GM23338 (cell line): ENCODE data around the gene SOD1. TPM values are rescaled to one million over a fixed set of nuclear protein-coding genes. Genes with fewer than 3 reads are reported as not detected.

Experiments
- ATAC-seq: fragments of 200-7000 bp; cut with Tn5 transposase; 3 replicates; pipeline ENCODE4 v1.9.1; 2020
- DNase-seq: peaks from one replicate; pipeline ENCODE4 v3.0.0-alpha.2; 2015; ENCODE audit warnings: low spot score
- H2AFZ ChIP-seq: fragments of 200-600 bp; sonication (generic); 2 replicates; pipeline ENCODE4 v1.8.0; 2016; ENCODE audit warnings: antibody characterized with exemption, mild to moderate bottlenecking, moderate library complexity
- H3F3A ChIP-seq: fragments of 200-600 bp; sonication (generic); replicated peaks from 2 replicates; pipeline ENCODE4 v1.8.0; 2017; ENCODE audit warnings: antibody characterized with exemption, mixed run types, low read depth
- H3K27ac ChIP-seq: fragments of 200-600 bp; sonication (generic); 2 replicates; pipeline ENCODE4 v1.6.1; 2016; ENCODE audit warnings: low read depth
- H3K27me3 ChIP-seq: fragments of 200-600 bp; sonication (generic); 2 replicates; pipeline ENCODE4 v1.8.0; 2016; ENCODE audit warnings: mild to moderate bottlenecking, mixed run types, moderate library complexity; ENCODE audit not compliant: insufficient read depth
- H3K36me3 ChIP-seq: fragments of 200-600 bp; sonication (generic); 2 replicates; pipeline ENCODE4 v1.8.0; 2016; ENCODE audit warnings: mild to moderate bottlenecking; ENCODE audit not compliant: insufficient read depth
- H3K4me1 ChIP-seq: fragments of 200-600 bp; sonication (generic); 2 replicates; pipeline ENCODE4 v1.8.0; 2016; ENCODE audit warnings: mild to moderate bottlenecking, moderate library complexity; ENCODE audit not compliant: insufficient read depth
- H3K4me2 ChIP-seq: fragments of 200-600 bp; sonication (generic); 2 replicates; pipeline ENCODE4 v1.7.1; 2017; ENCODE audit warnings: mixed run types
- H3K4me3 ChIP-seq: fragments of 200-600 bp; sonication (generic); 2 replicates; pipeline ENCODE4 v1.6.1; 2016; ENCODE audit warnings: mixed run types
- H3K79me2 ChIP-seq: fragments of 200-600 bp; sonication (generic); replicated peaks from 2 replicates; pipeline ENCODE4 v1.8.0; 2017; ENCODE audit warnings: mild to moderate bottlenecking; ENCODE audit not compliant: insufficient read depth
- H3K9me2 ChIP-seq: fragments of 200-600 bp; sonication (generic); 2 replicates; pipeline ENCODE4 v1.8.0; 2017; ENCODE audit not compliant: insufficient read depth
- H4K20me1 ChIP-seq: fragments of 200-600 bp; sonication (generic); replicated peaks from 2 replicates; pipeline ENCODE4 v1.8.0; 2017; ENCODE audit warnings: mild to moderate bottlenecking; ENCODE audit not compliant: insufficient read depth
- H3K27ac Mint-ChIP-seq: 2 replicates; pipeline ENCODE4 v1.8.0; 2020; ENCODE audit warnings: inconsistent platforms, mild to moderate bottlenecking, moderate library complexity, mixed read lengths
- H3K27me3 Mint-ChIP-seq: 3 replicates; pipeline ENCODE4 v1.8.0; 2022; ENCODE audit warnings: low read depth, mild to moderate bottlenecking, moderate library complexity, mixed read lengths, inconsistent platforms; ENCODE audit not compliant: insufficient read depth, poor library complexity
- H3K36me3 Mint-ChIP-seq: 3 replicates; pipeline ENCODE4 v1.8.0; 2021; ENCODE audit warnings: low read depth, mild to moderate bottlenecking, inconsistent platforms, moderate library complexity, mixed read lengths
- H3K4me1 Mint-ChIP-seq: 3 replicates; pipeline ENCODE4 v1.8.0; 2020; ENCODE audit warnings: mild to moderate bottlenecking, inconsistent platforms, mixed read lengths
- H3K4me3 Mint-ChIP-seq: 3 replicates; pipeline ENCODE4 v1.8.0; 2021; ENCODE audit warnings: moderate library complexity, mild to moderate bottlenecking, inconsistent platforms, mixed read lengths
- H3K9me3 Mint-ChIP-seq: 3 replicates; pipeline ENCODE4 v1.8.0; 2020; ENCODE audit warnings: moderate library complexity, mild to moderate bottlenecking, inconsistent platforms, mixed read lengths
- CREB1 ChIP-seq: fragments of 250-450 bp; sonication (Bioruptor Pico); IDR thresholded peaks from 2 replicates; pipeline ENCODE4 v1.5.0; 2020; ENCODE audit warnings: low read depth, mild to moderate bottlenecking, moderate library complexity
- EZH2 ChIP-seq: fragments of 200-600 bp; sonication (generic); IDR thresholded peaks from one replicate; pipeline ENCODE4 v1.8.0; 2017; ENCODE audit warnings: antibody characterized with exemption, mild to moderate bottlenecking, low read depth; ENCODE audit not compliant: unreplicated experiment
- EZH2phosphoT487 ChIP-seq: fragments of 200-600 bp; sonication (generic); IDR thresholded peaks from one replicate; pipeline ENCODE4 v1.8.1; 2018; ENCODE audit warnings: antibody characterized with exemption; ENCODE audit not compliant: unreplicated experiment
- JUNB ChIP-seq: IDR thresholded peaks from one replicate; pipeline ENCODE4 v1.6.1; 2016; ENCODE audit warnings: antibody characterized with exemption; ENCODE audit not compliant: unreplicated experiment
- NANOG ChIP-seq: IDR thresholded peaks from 2 replicates; pipeline ENCODE4 v1.6.1; 2016; ENCODE audit warnings: antibody characterized with exemption, borderline replicate concordance
- POLR2AphosphoS5 ChIP-seq: IDR thresholded peaks from 2 replicates; pipeline ENCODE4 v1.6.1; 2016; ENCODE audit warnings: antibody characterized with exemption, low read depth
- STAT1 ChIP-seq: IDR thresholded peaks from one replicate; pipeline ENCODE4 v1.6.1; 2016; ENCODE audit warnings: antibody characterized with exemption; ENCODE audit not compliant: unreplicated experiment
- ZNF114 ChIP-seq: fragments of 250-450 bp; sonication (Bioruptor Pico); IDR thresholded peaks from 2 replicates; pipeline ENCODE4 v1.5.0; 2020; ENCODE audit warnings: mild to moderate bottlenecking, moderate library complexity
- ZNF331 ChIP-seq: fragments of 250-450 bp; sonication (Bioruptor Pico); IDR thresholded peaks from 2 replicates; pipeline ENCODE4 v1.5.0; 2020; ENCODE audit warnings: low read depth, mild to moderate bottlenecking, moderate library complexity
- polyA plus RNA-seq: library from polyadenylated mRNA; unstranded; fragments of >200 nt; fragmentation: Nextera tagmentation; extraction: Ambion mirVana; gene quantifications from 2 replicates; pipeline ENCODE4 v1.2.1, GENCODE V29; 2016
- total RNA-seq: library from RNA; depleted of rRNA; stranded (reverse); fragments of >200 nt; shearing (Covaris generic); gene quantifications from 2 replicates; pipeline ENCODE4 v1.2.3, GENCODE V29; 2014
- TF ChIP-seq, protein P1 (sequence below), 2 experiments: fragments of 200-600 bp in 1 of 2; sonication (generic) in 1 of 2; conservative IDR thresholded peaks; 2 replicates each; pipeline versions ENCODE4 v1.5.1 to v1.6.1; 2016 to 2017; ENCODE audit warnings: antibody characterized with exemption in 2 of 2, low read depth in 2 of 2, mild to moderate bottlenecking in 2 of 2, moderate library complexity in 1 of 2
- TF ChIP-seq, protein P2 (sequence below): IDR thresholded peaks from 2 replicates; pipeline ENCODE4 v1.6.1; 2016; ENCODE audit warnings: antibody characterized with exemption

The SOD1 gene
- total and polyA plus RNA-seq, 2 experiments from 2014 or later: 123 to 454 TPM

DNA sequence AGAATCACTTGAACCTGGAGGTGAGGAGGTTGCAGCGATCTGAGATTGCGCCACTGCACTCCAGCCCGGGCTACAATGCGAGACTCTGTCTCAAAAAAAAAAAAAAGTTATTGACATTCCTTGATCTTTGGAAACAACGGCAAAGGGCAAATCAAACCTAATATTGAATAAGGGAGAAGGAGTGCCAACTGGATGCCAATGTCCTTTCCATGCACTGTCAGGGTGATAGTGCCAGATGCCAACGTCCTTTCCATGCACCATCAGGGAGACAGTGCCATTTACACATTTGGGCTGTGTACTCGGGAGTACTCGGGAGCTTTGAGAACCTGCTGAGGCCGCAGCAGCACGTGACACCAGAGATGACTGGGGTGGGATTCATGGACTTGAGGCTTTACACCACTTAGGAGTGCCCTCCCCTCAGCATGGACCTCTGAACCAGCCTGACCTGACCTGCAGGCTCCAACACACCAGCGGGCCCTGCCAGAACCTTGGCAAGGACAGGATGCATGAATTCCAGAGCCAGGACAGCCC is 34.5 kb upstream of the SOD1 start:
- Histone ChIP-seq H2AFZ (no peak overlapping the region), H3K27ac (no peak overlapping the region), H3K4me3 (no peak overlapping the region), H3K79me2 (no peaks in the 10 kb centered on the region), H3F3A (no peaks in the 10 kb centered on the region), H4K20me1 (no peaks in the 10 kb centered on the region), H3K4me2 (no peak overlapping the region), H3K9me2 (no peaks in the 10 kb centered on the region), H3K36me3 (no peaks in the 10 kb centered on the region), H3K4me1 (no peaks in the 10 kb centered on the region; the same call in 1 of the 2 replicates), H3K27me3 (no peaks in the 10 kb centered on the region)
- ATAC-seq (no peak), DNase-seq (no peak)
- Mint-ChIP-seq H3K4me1 (no peaks in the 10 kb centered on the region; the same call in 2 of the 3 replicates), H3K9me3 (no peaks in the 10 kb centered on the region), H3K27ac (no peak overlapping the region), H3K27me3 (peaks cover 10% of the 10 kb centered on the region), H3K4me3 (no peak overlapping the region), H3K36me3 (no peaks in the 10 kb centered on the region)
- TF ChIP-seq, protein P1, sequence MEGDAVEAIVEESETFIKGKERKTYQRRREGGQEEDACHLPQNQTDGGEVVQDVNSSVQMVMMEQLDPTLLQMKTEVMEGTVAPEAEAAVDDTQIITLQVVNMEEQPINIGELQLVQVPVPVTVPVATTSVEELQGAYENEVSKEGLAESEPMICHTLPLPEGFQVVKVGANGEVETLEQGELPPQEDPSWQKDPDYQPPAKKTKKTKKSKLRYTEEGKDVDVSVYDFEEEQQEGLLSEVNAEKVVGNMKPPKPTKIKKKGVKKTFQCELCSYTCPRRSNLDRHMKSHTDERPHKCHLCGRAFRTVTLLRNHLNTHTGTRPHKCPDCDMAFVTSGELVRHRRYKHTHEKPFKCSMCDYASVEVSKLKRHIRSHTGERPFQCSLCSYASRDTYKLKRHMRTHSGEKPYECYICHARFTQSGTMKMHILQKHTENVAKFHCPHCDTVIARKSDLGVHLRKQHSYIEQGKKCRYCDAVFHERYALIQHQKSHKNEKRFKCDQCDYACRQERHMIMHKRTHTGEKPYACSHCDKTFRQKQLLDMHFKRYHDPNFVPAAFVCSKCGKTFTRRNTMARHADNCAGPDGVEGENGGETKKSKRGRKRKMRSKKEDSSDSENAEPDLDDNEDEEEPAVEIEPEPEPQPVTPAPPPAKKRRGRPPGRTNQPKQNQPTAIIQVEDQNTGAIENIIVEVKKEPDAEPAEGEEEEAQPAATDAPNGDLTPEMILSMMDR (conservative IDR thresholded peaks at IDR 0.05; ENCODE audit: low read depth in 2 of 2): no peak

DNA sequence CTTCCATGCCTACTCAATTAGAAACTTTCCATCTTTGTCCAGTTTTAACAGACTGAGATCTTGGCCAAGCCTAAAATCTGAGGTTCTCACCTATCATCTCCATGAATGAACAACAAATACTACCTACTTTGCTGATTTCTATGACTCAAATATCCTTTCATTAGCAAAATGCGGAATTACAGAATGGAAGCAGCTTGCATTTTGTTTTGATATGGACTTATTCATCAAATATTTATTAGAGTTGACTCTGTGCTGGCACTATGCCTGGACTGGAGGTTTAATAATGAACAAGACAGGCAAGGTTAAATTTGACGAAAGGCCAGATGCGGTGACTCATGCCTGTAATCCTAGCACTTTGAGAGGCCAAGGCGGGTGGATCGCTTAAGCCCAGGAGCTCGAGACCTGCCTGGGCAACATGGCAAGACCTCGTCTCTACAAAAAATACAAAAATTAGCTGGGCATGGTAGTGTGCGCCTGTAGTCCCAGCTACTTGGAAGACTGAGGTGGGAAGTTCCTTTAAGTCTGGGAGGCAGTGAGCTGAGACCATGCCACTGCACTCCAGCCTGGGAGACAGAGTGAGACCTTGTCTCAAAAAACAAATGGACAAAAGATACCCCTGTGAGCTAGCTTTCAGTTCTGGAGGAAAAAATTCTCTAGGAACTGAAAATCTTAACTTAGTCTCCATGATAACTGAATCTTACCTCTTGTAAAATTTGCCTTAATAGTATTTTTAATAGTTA is 29.4 kb upstream of the SOD1 start:
- Mint-ChIP-seq H3K4me1 (no peaks in the 10 kb centered on the region), H3K36me3 (no peaks in the 10 kb centered on the region), H3K27ac (no peak overlapping the region), H3K9me3 (no peaks in the 10 kb centered on the region), H3K4me3 (no peak overlapping the region), H3K27me3 (peaks cover 9% of the 10 kb centered on the region)
- Histone ChIP-seq H4K20me1 (no peaks in the 10 kb centered on the region), H3K4me1 (no peaks in the 10 kb centered on the region), H3K9me2 (no peaks in the 10 kb centered on the region), H3F3A (no peaks in the 10 kb centered on the region), H3K27me3 (no peaks in the 10 kb centered on the region), H3K79me2 (no peaks in the 10 kb centered on the region), H3K4me2 (no peak overlapping the region), H3K4me3 (no peak overlapping the region), H3K27ac (no peak overlapping the region), H3K36me3 (no peaks in the 10 kb centered on the region), H2AFZ (no peak overlapping the region)
- no peak for ATAC-seq
- DNase-seq: no peak
- no peak for TF ChIP-seq POLR2AphosphoS5
- TF ChIP-seq, protein P1 (conservative IDR thresholded peaks at IDR 0.05; ENCODE audit: low read depth in 2 of 2): no peak
- no peak for TF ChIP-seq CREB1 (CRISPR knock-in tag)
- TF ChIP-seq JUNB: no peak
- no peak for TF ChIP-seq STAT1
- no peak for TF ChIP-seq EZH2phosphoT487
- no peak for TF ChIP-seq ZNF114 (CRISPR knock-in tag)
- no peak for TF ChIP-seq ZNF331
- TF ChIP-seq, protein P2, sequence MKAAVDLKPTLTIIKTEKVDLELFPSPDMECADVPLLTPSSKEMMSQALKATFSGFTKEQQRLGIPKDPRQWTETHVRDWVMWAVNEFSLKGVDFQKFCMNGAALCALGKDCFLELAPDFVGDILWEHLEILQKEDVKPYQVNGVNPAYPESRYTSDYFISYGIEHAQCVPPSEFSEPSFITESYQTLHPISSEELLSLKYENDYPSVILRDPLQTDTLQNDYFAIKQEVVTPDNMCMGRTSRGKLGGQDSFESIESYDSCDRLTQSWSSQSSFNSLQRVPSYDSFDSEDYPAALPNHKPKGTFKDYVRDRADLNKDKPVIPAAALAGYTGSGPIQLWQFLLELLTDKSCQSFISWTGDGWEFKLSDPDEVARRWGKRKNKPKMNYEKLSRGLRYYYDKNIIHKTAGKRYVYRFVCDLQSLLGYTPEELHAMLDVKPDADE: no peak
- TF ChIP-seq EZH2: no peak
- no peak for TF ChIP-seq NANOG
